T-cell (primary cell): ENCODE data around the gene RUFY4. TPM values are rescaled to one million over a fixed set of nuclear protein-coding genes. Genes with fewer than 3 reads are reported as not detected.

ENCODE experiments used
- total RNA-seq, 35 experiments: library from RNA in 6 of 35; stranded (reverse) in 6 of 35; fragments of 120-200 nt in 1 of 35; gene quantifications; one replicate each; pipeline versions ENCODE4 v1.2.1 to v1.2.4 and lab custom pipeline; 2013 to 2026

RUFY4 gene
- total RNA-seq, 5 donors from 2014 or later (not counting 1 experiment from before 2014, with no cell fraction given) = 0.18 to 1.0 (median 0.65) TPM

Other genes with a start within 250 kb of the RUFY4 start
- gene TNS1, start 66.3 kb upstream of the RUFY4 start, total RNA-seq = 1 to 10 TPM in 3 of 5 donors, under 1 TPM in 2; 0.28 to 2.1 (median 1.3) TPM
- gene CXCR2, start 56.8 kb downstream of the RUFY4 start, total RNA-seq = under 1 TPM in 3 of 5 donors, not detected in 2; 0.46 to 0.56 (median 0.54) TPM
- gene CXCR1, start 97.7 kb downstream of the RUFY4 start, total RNA-seq = under 1 TPM in 4 of 5 donors, not detected in 1; 0.12 to 0.25 (median 0.18) TPM
- gene ARPC2, start 147.9 kb downstream of the RUFY4 start, total RNA-seq = 100 to 1,000 TPM; 347 to 487 (median 390) TPM
- gene GPBAR1, start 191.8 kb downstream of the RUFY4 start, total RNA-seq = 1 to 10 TPM in 4 of 5 donors, under 1 TPM in 1; 0.89 to 2.7 (median 1.2) TPM
- 10 to 100 TPM; 46.2 to 71.3 (median 67.4) TPM for gene AAMP, start 200.9 kb downstream of the RUFY4 start, total RNA-seq
- gene PNKD, start 201.3 kb downstream of the RUFY4 start, total RNA-seq = 10 to 100 TPM; 17.4 to 33.1 (median 30.6) TPM
- 100 to 1,000 TPM in 3 of 5 donors, 10 to 100 TPM in 2; 78.8 to 166 (median 144) TPM for gene TMBIM1, start 223.2 kb downstream of the RUFY4 start, total RNA-seq